Left renal pelvis (tissue), 4 donors: ENCODE measurements around the gene GP5. TPM values are rescaled to one million over a fixed set of nuclear protein-coding genes. Genes with fewer than 3 reads are reported as not detected.

Source experiments
- DNase-seq, 4 donors: peaks; one replicate each; pipeline ENCODE4 v3.0.0-alpha.2; 2013; ENCODE audit warnings: low read depth in 4 of 4, low spot score in 3 of 4
- polyA plus RNA-seq, 4 donors: library from polyadenylated mRNA; unstranded; fragments of 120-200 nt; gene quantifications; one replicate each; pipeline ENCODE4 v1.2.1, GENCODE V29; 2013; ENCODE audit not compliant: insufficient read length in 4 of 4

The GP5 gene, protein sequence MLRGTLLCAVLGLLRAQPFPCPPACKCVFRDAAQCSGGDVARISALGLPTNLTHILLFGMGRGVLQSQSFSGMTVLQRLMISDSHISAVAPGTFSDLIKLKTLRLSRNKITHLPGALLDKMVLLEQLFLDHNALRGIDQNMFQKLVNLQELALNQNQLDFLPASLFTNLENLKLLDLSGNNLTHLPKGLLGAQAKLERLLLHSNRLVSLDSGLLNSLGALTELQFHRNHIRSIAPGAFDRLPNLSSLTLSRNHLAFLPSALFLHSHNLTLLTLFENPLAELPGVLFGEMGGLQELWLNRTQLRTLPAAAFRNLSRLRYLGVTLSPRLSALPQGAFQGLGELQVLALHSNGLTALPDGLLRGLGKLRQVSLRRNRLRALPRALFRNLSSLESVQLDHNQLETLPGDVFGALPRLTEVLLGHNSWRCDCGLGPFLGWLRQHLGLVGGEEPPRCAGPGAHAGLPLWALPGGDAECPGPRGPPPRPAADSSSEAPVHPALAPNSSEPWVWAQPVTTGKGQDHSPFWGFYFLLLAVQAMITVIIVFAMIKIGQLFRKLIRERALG
- polyA plus RNA-seq: under 1 TPM; 0.40 to 0.91 (median 0.69) TPM

DNA sequence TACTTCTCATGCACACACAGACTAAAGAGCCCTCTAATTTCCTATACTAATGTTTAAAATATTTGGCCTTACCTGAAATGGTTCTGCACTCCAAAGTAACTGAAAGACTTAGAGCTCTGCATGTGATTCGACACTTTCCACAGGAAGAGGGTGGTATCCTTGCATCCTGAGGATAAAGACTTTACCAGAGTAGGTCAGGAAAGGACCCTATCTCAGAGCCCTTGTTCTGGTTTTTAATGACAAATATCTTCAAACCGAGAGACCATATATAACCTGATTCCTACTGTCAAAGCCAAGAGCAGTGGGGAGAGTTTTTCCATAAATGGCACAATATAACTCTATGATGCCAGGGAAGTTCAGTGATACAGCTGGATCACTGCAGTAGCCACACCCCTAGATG, at the start of gene GP5:
TSS of gene GP5 (minus strand) at position 101 of the 400 bp plus-strand sequence. CDS start 984 bp downstream, outside the sequence.
- DNase-seq: no peak

- DNase-seq: no peak
Observed at GRCh38 chr3:194447657-194448056, 48.6 kb upstream of the GP5 start.

GRCh38 chr3:194447161-194447560, 48.1 kb upstream of the GP5 start:
- no peak for DNase-seq

DNA sequence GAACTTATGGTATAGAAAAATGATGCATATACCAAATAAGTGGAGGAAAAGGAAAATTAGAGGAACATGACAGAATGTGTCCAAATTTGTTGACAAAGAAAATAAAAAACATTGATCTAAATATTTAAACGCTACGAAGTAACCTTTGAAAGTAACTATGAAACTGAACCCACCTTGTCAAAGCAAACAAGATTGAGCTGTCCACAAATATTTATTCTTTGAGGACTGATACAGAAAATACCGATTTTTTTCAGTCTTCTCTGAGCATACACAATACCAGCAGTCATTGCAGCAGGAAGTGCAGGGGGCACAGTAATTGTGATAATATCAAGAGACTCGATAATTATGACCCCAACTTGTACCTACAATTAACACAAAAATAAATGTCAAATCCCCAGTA, 47.7 kb upstream of the GP5 start:
- DNase-seq: no peak

- DNase-seq: no peak
Observed at GRCh38 chr3:194446172-194446571, 47.1 kb upstream of the GP5 start.

DNA sequence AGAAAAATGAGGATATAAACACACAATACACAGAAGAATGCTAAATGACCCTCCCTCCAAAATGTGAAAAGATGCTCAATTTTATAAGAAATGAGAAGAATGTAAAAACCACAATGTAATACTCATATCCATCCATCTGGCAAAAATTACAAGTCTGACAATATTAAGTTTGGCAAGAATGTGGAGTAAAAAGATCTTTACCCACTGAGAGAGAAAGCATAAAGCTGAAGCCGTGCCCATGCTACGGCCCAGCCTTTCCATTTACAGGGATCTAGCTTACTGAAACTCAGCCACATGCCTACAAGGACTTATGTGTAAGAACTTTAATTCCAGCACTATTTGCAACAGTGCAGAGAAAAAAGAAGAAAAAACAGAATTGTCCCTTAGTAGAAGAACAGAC, 44.8 kb upstream of the GP5 start:
- DNase-seq: no peak

DNA sequence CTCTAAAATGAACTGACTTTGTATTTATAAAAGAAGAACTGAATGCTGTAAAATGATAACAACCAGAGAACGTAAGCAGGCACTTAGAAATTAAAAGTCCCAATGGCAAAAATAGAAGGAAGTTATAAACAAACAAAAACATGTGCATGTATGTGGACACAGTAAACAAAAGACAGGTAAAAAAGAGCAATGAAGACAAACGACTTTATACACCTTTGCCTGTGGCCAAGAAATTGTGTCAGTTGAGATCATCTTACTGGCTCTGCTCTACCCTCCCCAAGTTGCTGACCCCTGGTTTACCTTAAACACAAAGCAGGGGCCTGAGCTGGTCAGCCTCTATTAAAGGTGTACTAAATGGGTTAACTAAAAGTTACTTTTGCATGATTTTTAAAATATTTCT, 41.7 kb upstream of the GP5 start:
- DNase-seq: no peak

DNA sequence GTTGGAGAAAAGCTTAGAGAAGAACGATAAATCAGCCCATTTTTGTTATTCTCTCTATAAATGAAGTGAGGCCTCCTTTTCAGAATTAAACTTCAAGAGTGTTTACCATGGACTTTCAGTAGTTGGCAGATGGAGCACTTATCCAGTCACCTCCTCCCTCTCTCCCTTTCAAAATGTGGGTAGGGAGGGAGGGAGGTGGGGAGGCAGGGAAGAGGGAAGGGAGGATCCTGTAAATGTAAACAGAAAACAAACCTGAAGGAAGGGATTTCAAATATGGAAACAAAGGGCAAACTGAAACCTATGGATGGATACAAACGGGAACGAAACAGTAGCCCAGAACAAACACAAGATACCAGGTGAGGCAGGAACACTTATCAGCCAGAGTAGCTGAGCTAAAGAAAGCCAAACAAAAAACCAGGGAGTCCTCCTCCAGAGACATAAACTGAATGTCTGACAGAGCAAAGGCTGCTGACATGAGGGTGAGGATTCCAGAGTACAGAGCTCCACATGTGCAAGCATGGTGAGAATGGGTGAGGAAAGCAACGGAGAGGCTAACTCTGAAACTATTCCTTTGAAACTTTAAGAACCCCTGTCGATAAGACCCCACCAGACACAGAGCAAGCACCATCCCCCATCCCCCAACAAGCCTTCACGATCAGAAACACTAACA, 41.0 kb upstream of the GP5 start:
- DNase-seq: no peak

DNA sequence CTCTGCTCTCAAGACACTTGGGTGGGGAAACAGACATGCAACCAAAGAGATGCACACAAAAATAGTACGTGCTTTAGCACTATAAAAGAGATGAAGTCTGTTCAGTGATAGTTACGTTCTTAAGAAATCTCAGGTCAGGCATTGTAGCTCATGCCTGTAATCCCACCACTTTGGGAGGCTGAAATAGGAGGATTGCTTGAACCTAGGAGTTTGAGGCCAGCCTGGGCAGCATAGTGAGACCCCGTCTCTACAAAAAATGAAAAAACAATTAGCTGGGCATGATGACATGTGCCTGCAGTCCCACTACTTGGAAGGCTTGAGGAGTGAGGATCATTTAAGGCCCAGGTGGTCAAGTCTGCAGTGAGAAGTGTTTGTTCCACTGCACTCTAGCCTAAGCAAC, 35.4 kb upstream of the GP5 start:
- DNase-seq: no peak

- DNase-seq: no peak
Observed at GRCh38 chr3:194431554-194431953, 32.5 kb upstream of the GP5 start.

DNA sequence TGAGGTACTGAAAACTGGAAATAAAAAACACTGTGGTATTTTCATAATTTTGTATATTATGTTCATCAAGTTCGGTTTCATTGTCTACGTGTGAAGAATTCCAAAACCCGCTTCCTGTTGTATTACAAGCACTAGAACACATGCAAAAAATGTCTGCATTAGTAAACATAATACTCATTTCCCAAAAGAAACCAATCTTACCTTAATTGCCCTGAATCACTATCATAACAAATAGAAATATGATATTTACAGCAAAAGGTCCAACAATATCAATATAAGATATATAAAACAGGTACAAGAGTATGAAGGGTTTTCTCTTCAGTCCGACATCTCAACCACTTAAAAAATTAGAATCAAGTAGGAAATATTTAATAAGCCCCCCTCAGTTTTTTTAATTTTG, 26.3 kb upstream of the GP5 start:
- DNase-seq: no peak

DNA sequence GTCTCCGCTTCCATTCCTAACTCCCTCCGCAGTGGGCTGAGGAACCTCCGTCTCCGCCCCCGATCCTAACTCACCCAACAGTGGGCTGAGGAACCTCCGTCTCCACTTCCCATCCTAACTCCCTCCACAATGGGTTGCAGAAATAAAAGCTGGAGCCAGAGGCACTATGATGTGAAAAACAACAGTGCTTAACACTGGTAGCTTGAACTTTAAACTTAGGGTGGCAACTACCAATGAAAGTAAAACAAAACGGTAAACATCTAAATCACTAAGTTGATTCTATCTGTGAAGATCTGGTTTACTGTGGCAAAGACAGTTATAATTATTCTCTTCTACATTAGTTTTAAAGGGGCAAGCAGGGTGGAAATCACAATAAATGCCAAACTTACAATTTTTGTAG, 25.9 kb upstream of the GP5 start:
- DNase-seq: no peak

DNA sequence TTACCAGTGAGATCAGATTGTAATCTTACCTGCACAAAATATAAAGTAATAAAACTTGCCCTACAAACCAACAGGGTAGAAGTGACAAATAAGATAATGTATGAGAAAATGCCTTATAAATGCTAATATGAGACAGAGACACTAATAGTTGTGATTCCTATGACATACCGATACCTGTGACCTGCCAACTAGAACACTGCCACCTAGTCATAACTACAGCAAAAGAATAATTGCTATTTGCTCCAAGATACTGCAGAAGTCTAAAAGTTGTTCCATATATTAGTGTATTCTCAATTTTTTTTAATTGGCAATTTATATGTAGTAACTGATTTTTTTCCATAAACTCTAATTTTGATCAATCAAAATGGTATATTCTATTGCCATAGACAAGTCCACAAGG, 25.3 kb upstream of the GP5 start:
- no peak for DNase-seq

GRCh38 chr3:194423317-194423716, 24.3 kb upstream of the GP5 start:
- DNase-seq: no peak

- DNase-seq: no peak
Observed at GRCh38 chr3:194422188-194422587, 23.1 kb upstream of the GP5 start.

DNA sequence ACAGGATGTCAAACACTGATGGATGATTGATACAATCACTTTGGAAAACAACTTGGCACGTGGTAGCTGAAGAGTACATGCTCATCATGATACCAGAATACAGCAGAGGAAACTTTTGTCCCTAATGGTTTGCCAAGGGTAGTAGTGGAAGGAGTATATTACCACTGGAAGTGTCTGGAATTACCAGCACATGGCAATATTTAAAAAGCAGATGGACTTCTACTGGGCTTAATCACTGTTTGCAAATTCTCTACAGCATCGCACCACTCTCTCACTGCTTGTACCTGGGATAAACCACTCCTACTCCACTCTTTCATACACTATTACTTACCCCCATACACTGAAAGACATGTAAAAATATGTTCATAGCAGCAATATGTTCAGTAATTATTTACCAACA, 19.6 kb upstream of the GP5 start:
- DNase-seq: no peak

DNA sequence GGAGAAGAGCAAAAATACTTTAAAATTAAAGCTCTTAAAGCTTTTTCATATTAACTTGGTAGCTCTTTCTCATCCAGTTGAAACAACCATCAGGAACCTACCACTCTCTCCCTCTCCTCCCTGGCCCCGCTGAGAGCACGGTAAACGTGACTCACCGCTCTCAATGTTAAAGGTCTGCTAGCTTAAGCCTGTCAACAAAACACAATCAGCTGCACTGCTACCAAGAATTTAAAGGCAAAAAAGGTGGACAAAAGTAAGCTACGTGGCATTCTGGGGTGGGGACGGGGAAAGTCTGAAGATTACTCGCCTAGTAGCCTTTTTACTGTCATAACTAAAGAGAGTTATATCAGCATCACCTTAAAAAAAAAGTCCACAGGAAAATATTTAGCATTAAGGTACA, 8.4 kb upstream of the GP5 start:
- no peak for DNase-seq

- no peak for DNase-seq
Observed at GRCh38 chr3:194405766-194406165, 6.7 kb upstream of the GP5 start.

- no peak for DNase-seq
Observed at GRCh38 chr3:194404365-194405140, 5.5 kb upstream of the GP5 start.

DNA sequence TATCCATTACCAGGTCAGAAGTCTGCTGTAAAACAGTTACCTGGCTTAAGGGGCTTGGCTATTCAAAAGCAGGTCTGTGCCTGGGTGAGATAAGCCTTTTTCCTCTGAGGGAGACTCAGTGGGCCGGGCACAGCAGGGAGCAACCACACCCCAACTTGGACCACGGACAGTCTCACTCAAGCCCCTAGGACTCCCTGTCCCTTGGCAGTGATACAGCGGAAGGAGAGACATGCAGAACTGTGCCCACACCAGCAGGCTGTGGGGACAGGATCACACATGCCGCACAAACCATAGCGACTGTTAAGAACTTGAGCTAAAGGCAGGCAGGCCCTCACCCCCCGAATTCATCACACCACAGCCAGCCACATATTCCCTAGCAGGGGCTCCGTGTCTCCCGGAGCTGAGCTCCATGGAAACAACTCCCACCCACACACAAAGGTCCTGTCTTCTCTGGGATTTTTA, 2.8 kb upstream of the GP5 start:
- DNase-seq: no peak

DNA sequence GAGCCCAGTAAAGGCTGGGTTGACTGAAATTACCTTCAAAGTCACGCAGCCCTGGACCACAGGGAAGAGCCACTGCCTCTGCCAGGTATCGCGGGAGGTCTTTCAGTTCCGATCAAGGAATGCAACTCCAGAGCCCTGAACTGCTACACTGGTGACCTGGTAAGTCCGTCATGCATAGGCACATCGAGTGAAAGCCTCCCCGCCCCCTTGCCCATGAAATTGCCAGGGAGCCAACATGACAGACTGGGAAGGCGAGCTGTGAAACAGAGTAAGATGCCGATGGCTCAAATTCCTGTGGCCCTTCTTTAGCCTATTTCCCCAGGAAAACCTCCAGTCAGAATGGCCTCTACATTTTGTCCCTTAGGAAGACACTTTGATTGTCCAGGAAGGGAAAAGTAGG, 2.3 kb upstream of the GP5 start:
- no peak for DNase-seq
